GM23338 (cell line): ENCODE data around the gene LARGE1. TPM values are rescaled to one million over a fixed set of nuclear protein-coding genes. Genes with fewer than 3 reads are reported as not detected.

ENCODE experiments used
- ATAC-seq: fragments of 200-7000 bp; cut with Tn5 transposase; 3 replicates; pipeline ENCODE4 v1.9.1; 2020
- DNase-seq: peaks from one replicate; pipeline ENCODE4 v3.0.0-alpha.2; 2015; ENCODE audit warnings: low spot score
- H2AFZ ChIP-seq: fragments of 200-600 bp; sonication (generic); 2 replicates; pipeline ENCODE4 v1.8.0; 2016; ENCODE audit warnings: antibody characterized with exemption, mild to moderate bottlenecking, moderate library complexity
- H3F3A ChIP-seq: fragments of 200-600 bp; sonication (generic); replicated peaks from 2 replicates; pipeline ENCODE4 v1.8.0; 2017; ENCODE audit warnings: antibody characterized with exemption, mixed run types, low read depth
- H3K27ac ChIP-seq: fragments of 200-600 bp; sonication (generic); 2 replicates; pipeline ENCODE4 v1.6.1; 2016; ENCODE audit warnings: low read depth
- H3K27me3 ChIP-seq: fragments of 200-600 bp; sonication (generic); 2 replicates; pipeline ENCODE4 v1.8.0; 2016; ENCODE audit warnings: mild to moderate bottlenecking, mixed run types, moderate library complexity; ENCODE audit not compliant: insufficient read depth
- H3K36me3 ChIP-seq: fragments of 200-600 bp; sonication (generic); 2 replicates; pipeline ENCODE4 v1.8.0; 2016; ENCODE audit warnings: mild to moderate bottlenecking; ENCODE audit not compliant: insufficient read depth
- H3K4me1 ChIP-seq: fragments of 200-600 bp; sonication (generic); 2 replicates; pipeline ENCODE4 v1.8.0; 2016; ENCODE audit warnings: mild to moderate bottlenecking, moderate library complexity; ENCODE audit not compliant: insufficient read depth
- H3K4me2 ChIP-seq: fragments of 200-600 bp; sonication (generic); 2 replicates; pipeline ENCODE4 v1.7.1; 2017; ENCODE audit warnings: mixed run types
- H3K4me3 ChIP-seq: fragments of 200-600 bp; sonication (generic); 2 replicates; pipeline ENCODE4 v1.6.1; 2016; ENCODE audit warnings: mixed run types
- H3K79me2 ChIP-seq: fragments of 200-600 bp; sonication (generic); replicated peaks from 2 replicates; pipeline ENCODE4 v1.8.0; 2017; ENCODE audit warnings: mild to moderate bottlenecking; ENCODE audit not compliant: insufficient read depth
- H3K9me2 ChIP-seq: fragments of 200-600 bp; sonication (generic); 2 replicates; pipeline ENCODE4 v1.8.0; 2017; ENCODE audit not compliant: insufficient read depth
- H4K20me1 ChIP-seq: fragments of 200-600 bp; sonication (generic); replicated peaks from 2 replicates; pipeline ENCODE4 v1.8.0; 2017; ENCODE audit warnings: mild to moderate bottlenecking; ENCODE audit not compliant: insufficient read depth
- H3K27ac Mint-ChIP-seq: 2 replicates; pipeline ENCODE4 v1.8.0; 2020; ENCODE audit warnings: inconsistent platforms, mild to moderate bottlenecking, moderate library complexity, mixed read lengths
- H3K27me3 Mint-ChIP-seq: 3 replicates; pipeline ENCODE4 v1.8.0; 2022; ENCODE audit warnings: low read depth, mild to moderate bottlenecking, moderate library complexity, mixed read lengths, inconsistent platforms; ENCODE audit not compliant: insufficient read depth, poor library complexity
- H3K36me3 Mint-ChIP-seq: 3 replicates; pipeline ENCODE4 v1.8.0; 2021; ENCODE audit warnings: low read depth, mild to moderate bottlenecking, inconsistent platforms, moderate library complexity, mixed read lengths
- H3K4me1 Mint-ChIP-seq: 3 replicates; pipeline ENCODE4 v1.8.0; 2020; ENCODE audit warnings: mild to moderate bottlenecking, inconsistent platforms, mixed read lengths
- H3K4me3 Mint-ChIP-seq: 3 replicates; pipeline ENCODE4 v1.8.0; 2021; ENCODE audit warnings: moderate library complexity, mild to moderate bottlenecking, inconsistent platforms, mixed read lengths
- H3K9me3 Mint-ChIP-seq: 3 replicates; pipeline ENCODE4 v1.8.0; 2020; ENCODE audit warnings: moderate library complexity, mild to moderate bottlenecking, inconsistent platforms, mixed read lengths
- CREB1 ChIP-seq: fragments of 250-450 bp; sonication (Bioruptor Pico); IDR thresholded peaks from 2 replicates; pipeline ENCODE4 v1.5.0; 2020; ENCODE audit warnings: low read depth, mild to moderate bottlenecking, moderate library complexity
- CTCF ChIP-seq, 2 experiments: fragments of 200-600 bp in 1 of 2; sonication (generic) in 1 of 2; conservative IDR thresholded peaks; 2 replicates each; pipeline versions ENCODE4 v1.5.1 to v1.6.1; 2016 to 2017; ENCODE audit warnings: antibody characterized with exemption in 2 of 2, low read depth in 2 of 2, mild to moderate bottlenecking in 2 of 2, moderate library complexity in 1 of 2
- EZH2 ChIP-seq: fragments of 200-600 bp; sonication (generic); IDR thresholded peaks from one replicate; pipeline ENCODE4 v1.8.0; 2017; ENCODE audit warnings: antibody characterized with exemption, mild to moderate bottlenecking, low read depth; ENCODE audit not compliant: unreplicated experiment
- JUNB ChIP-seq: IDR thresholded peaks from one replicate; pipeline ENCODE4 v1.6.1; 2016; ENCODE audit warnings: antibody characterized with exemption; ENCODE audit not compliant: unreplicated experiment
- NANOG ChIP-seq: IDR thresholded peaks from 2 replicates; pipeline ENCODE4 v1.6.1; 2016; ENCODE audit warnings: antibody characterized with exemption, borderline replicate concordance
- POLR2AphosphoS5 ChIP-seq: IDR thresholded peaks from 2 replicates; pipeline ENCODE4 v1.6.1; 2016; ENCODE audit warnings: antibody characterized with exemption, low read depth
- REST ChIP-seq: IDR thresholded peaks from one replicate; pipeline ENCODE4 v1.6.1; 2018; ENCODE audit warnings: antibody characterized with exemption; ENCODE audit not compliant: unreplicated experiment
- STAT1 ChIP-seq: IDR thresholded peaks from one replicate; pipeline ENCODE4 v1.6.1; 2016; ENCODE audit warnings: antibody characterized with exemption; ENCODE audit not compliant: unreplicated experiment
- ZNF114 ChIP-seq: fragments of 250-450 bp; sonication (Bioruptor Pico); IDR thresholded peaks from 2 replicates; pipeline ENCODE4 v1.5.0; 2020; ENCODE audit warnings: mild to moderate bottlenecking, moderate library complexity
- ZNF331 ChIP-seq: fragments of 250-450 bp; sonication (Bioruptor Pico); IDR thresholded peaks from 2 replicates; pipeline ENCODE4 v1.5.0; 2020; ENCODE audit warnings: low read depth, mild to moderate bottlenecking, moderate library complexity
- ZNF462 ChIP-seq: fragments of 250-450 bp; sonication (Bioruptor Pico); IDR thresholded peaks from 2 replicates; pipeline ENCODE4 v1.5.0; 2020; ENCODE audit warnings: mild to moderate bottlenecking, moderate library complexity
- polyA plus RNA-seq: library from polyadenylated mRNA; unstranded; fragments of >200 nt; fragmentation: Nextera tagmentation; extraction: Ambion mirVana; gene quantifications from 2 replicates; pipeline ENCODE4 v1.2.1, GENCODE V29; 2016
- total RNA-seq: library from RNA; depleted of rRNA; stranded (reverse); fragments of >200 nt; shearing (Covaris generic); gene quantifications from 2 replicates; pipeline ENCODE4 v1.2.3, GENCODE V29; 2014

The LARGE1 gene
- total and polyA plus RNA-seq, 2 experiments from 2014 or later = 12.8 to 75.6 TPM

- no peak for TF ChIP-seq STAT1
- no peak for TF ChIP-seq JUNB
- TF ChIP-seq POLR2AphosphoS5 = no peak
- no peak for TF ChIP-seq REST
- no peak for TF ChIP-seq ZNF114
- TF ChIP-seq NANOG = no peak
- TF ChIP-seq CTCF (conservative IDR thresholded peaks at IDR 0.05; ENCODE audit: low read depth in 2 of 2) = no peak
- TF ChIP-seq EZH2 = no peak
These were observed 319.7 kb downstream of the LARGE1 start (continued) for GRCh38 chr22:33600595-33600994.

- Histone ChIP-seq H3K27ac (no peak overlapping the region), H3F3A (no peaks in the 10 kb centered on the region), H3K36me3 (no peaks in the 10 kb centered on the region; the same call in none of the 2 replicates), H4K20me1 (peaks cover 32% of the 10 kb centered on the region), H3K4me1 (no peaks in the 10 kb centered on the region), H3K4me2 (no peak overlapping the region), H3K9me2 (no peaks in the 10 kb centered on the region), H2AFZ (no peak overlapping the region), H3K4me3 (no peak overlapping the region), H3K27me3 (no peaks in the 10 kb centered on the region), H3K79me2 (peaks cover 4% of the 10 kb centered on the region; the same call in 1 of the 2 replicates)
- no peaks in the 10 kb centered on the region for H3K9me3 Mint-ChIP-seq
- peaks cover 9% of the 10 kb centered on the region; the same call in 2 of the 3 replicates for H3K4me1 Mint-ChIP-seq
- no peak overlapping the region for H3K27ac Mint-ChIP-seq
- peaks cover 4% of the 10 kb centered on the region for H3K27me3 Mint-ChIP-seq
- DNase-seq (no peak), ATAC-seq (no peak)
- no peak overlapping the region for H3K4me3 Mint-ChIP-seq
- peaks cover 49% of the 10 kb centered on the region for H3K36me3 Mint-ChIP-seq
- TF ChIP-seq ZNF462 (CRISPR knock-in tag) (no peak), REST (no peak), CREB1 (CRISPR knock-in tag) (no peak), ZNF331 (CRISPR knock-in tag) (no peak)
These were observed 320.2 kb downstream of the LARGE1 start for GRCh38 chr22:33600113-33600512.
